ENCODE measurements around the gene HSPG2.

DNA sequence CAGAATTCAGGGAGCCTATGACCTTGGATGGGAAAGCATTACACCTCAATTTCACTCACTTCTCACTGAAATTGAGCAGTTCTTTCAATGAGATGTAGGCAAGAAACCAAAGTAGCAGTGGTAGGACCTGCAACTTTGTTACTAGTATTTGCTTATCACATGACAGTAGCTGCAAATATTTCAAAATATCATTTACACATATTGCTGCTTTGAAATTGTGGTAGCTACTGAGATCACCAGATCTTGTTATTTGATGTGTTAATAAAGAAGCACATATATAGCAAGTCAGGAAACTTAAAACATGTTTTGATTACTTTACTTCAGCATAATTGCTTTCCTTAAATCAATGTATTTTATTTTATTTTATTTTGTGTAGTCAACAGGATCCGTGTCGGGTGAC lies 112.2 kb downstream of the HSPG2 start:
- TF ChIP-seq, protein P1, sequence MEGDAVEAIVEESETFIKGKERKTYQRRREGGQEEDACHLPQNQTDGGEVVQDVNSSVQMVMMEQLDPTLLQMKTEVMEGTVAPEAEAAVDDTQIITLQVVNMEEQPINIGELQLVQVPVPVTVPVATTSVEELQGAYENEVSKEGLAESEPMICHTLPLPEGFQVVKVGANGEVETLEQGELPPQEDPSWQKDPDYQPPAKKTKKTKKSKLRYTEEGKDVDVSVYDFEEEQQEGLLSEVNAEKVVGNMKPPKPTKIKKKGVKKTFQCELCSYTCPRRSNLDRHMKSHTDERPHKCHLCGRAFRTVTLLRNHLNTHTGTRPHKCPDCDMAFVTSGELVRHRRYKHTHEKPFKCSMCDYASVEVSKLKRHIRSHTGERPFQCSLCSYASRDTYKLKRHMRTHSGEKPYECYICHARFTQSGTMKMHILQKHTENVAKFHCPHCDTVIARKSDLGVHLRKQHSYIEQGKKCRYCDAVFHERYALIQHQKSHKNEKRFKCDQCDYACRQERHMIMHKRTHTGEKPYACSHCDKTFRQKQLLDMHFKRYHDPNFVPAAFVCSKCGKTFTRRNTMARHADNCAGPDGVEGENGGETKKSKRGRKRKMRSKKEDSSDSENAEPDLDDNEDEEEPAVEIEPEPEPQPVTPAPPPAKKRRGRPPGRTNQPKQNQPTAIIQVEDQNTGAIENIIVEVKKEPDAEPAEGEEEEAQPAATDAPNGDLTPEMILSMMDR (IDR thresholded peaks at IDR 0.05) = no peak
- TF ChIP-seq POLR2A (IDR thresholded peaks at IDR 0.05) = no peak

All from thyroid gland (tissue), 4 donors.